HG02870 (cell line): ENCODE data around the gene USP35.
"Not testable (repeated sequence)": the region's sequence is repeated elsewhere in the genome, so short reads cannot be mapped to it uniquely, and the experiment has no call there.

ENCODE experiments used
- ATAC-seq: cut with Tn5 transposase; IDR thresholded peaks from one replicate; pipeline ENCODE4 v1.9.1; 2021; ENCODE audit warnings: mild to moderate bottlenecking, moderate library complexity; ENCODE audit not compliant: unreplicated experiment

Gene USP35

GRCh38 chr11:78231962-78232501 lies 43.3 kb downstream of the USP35 start:
- no peak for ATAC-seq

- ATAC-seq, result not testable (repeated sequence)
Measured at GRCh38 chr11:78233046-78233445, 44.3 kb downstream of the USP35 start.

- no peak for ATAC-seq
Measured at GRCh38 chr11:78234006-78234405, 45.3 kb downstream of the USP35 start.

GRCh38 chr11:78237293-78238046 lies 48.8 kb downstream of the USP35 start:
- ATAC-seq, result no peak

- no peak for ATAC-seq
Measured at GRCh38 chr11:78239781-78240180, 51.1 kb downstream of the USP35 start.

- ATAC-seq, result no peak
Measured at GRCh38 chr11:78241475-78241874, 52.8 kb downstream of the USP35 start.

- no peak for ATAC-seq
Measured at GRCh38 chr11:78244080-78244479, 55.4 kb downstream of the USP35 start.

GRCh38 chr11:78244546-78245255 lies 56.0 kb downstream of the USP35 start:
- ATAC-seq, result peak; percentile 65

GRCh38 chr11:78248191-78248590 lies 59.5 kb downstream of the USP35 start:
- no peak for ATAC-seq

- ATAC-seq, result peak; percentile 63
Measured at GRCh38 chr11:78248903-78249302, 60.2 kb downstream of the USP35 start.

GRCh38 chr11:78250099-78250498 lies 61.4 kb downstream of the USP35 start:
- ATAC-seq, result no peak

- no peak for ATAC-seq
Measured at GRCh38 chr11:78251083-78251775, 62.5 kb downstream of the USP35 start.

GRCh38 chr11:78253797-78254196 lies 65.1 kb downstream of the USP35 start:
- no peak for ATAC-seq

GRCh38 chr11:78254268-78254667 lies 65.5 kb downstream of the USP35 start:
- ATAC-seq, result no peak

GRCh38 chr11:78255919-78256318 lies 67.2 kb downstream of the USP35 start:
- no peak for ATAC-seq

GRCh38 chr11:78256962-78257361 lies 68.2 kb downstream of the USP35 start:
- no peak for ATAC-seq

GRCh38 chr11:78257654-78258053 lies 68.9 kb downstream of the USP35 start:
- no peak for ATAC-seq

GRCh38 chr11:78259777-78260487 lies 71.2 kb downstream of the USP35 start:
- ATAC-seq, result no peak

- no peak for ATAC-seq
Measured at GRCh38 chr11:78261367-78261766, 72.6 kb downstream of the USP35 start.

GRCh38 chr11:78261828-78262227 lies 73.1 kb downstream of the USP35 start:
- no peak for ATAC-seq

- ATAC-seq, result no peak
Measured at GRCh38 chr11:78262238-78262637, 73.5 kb downstream of the USP35 start.
